B cell (primary cell): ENCODE data around the gene BRD4.

Experiments used
- EZH2 ChIP-seq: IDR thresholded peaks from 2 replicates; pipeline ENCODE4 v1.6.1; 2012; ENCODE audit warnings: borderline replicate concordance, low read depth, mild to moderate bottlenecking, moderate library complexity, low read length; ENCODE audit not compliant: insufficient read depth, poor library complexity, severe bottlenecking
- TF ChIP-seq, protein P1 (sequence below): fragments of 200-600 bp; IDR thresholded peaks from one replicate; pipeline ENCODE4 v1.8.0; 2022; ENCODE audit warnings: antibody characterized with exemption, mild to moderate bottlenecking

DNA sequence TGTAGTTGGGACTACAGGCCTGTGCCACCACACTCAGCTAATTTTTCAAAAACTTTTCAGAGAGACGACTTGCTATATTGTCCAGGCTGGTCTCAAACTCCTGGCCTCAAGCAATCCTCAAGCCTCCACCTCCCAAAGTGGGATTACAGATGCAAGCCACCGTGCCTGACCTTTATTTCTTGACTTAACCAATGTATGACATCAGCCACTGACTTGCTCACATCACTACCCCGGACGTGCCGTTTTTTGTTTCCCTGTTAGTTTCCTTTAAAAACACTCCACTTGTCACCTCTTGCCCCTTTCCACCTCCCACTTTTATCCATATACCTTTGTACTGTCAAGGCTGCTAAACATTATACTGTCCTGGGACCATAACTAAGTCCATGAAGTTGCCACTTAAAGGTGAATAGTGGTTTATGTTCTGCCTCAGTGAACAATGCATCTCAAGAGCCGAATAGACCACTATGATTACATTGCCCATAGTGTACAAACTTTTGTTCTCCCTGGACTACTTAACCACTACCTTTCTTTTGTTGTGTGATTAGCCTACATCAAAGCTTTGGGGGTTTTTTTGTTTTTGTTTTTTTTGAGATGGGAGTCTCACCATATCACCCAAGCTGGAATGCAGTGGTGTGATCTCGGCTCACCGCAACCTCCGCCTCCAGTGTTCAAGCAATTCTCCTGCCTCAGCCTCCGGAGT lies 97.8 kb downstream of the BRD4 start:
- TF ChIP-seq EZH2 = no peak
- TF ChIP-seq, protein P1, sequence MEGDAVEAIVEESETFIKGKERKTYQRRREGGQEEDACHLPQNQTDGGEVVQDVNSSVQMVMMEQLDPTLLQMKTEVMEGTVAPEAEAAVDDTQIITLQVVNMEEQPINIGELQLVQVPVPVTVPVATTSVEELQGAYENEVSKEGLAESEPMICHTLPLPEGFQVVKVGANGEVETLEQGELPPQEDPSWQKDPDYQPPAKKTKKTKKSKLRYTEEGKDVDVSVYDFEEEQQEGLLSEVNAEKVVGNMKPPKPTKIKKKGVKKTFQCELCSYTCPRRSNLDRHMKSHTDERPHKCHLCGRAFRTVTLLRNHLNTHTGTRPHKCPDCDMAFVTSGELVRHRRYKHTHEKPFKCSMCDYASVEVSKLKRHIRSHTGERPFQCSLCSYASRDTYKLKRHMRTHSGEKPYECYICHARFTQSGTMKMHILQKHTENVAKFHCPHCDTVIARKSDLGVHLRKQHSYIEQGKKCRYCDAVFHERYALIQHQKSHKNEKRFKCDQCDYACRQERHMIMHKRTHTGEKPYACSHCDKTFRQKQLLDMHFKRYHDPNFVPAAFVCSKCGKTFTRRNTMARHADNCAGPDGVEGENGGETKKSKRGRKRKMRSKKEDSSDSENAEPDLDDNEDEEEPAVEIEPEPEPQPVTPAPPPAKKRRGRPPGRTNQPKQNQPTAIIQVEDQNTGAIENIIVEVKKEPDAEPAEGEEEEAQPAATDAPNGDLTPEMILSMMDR = no peak
